Islet of Langerhans (tissue), 1 donor: ENCODE results near the gene ICOSLG.
"Not testable (repeated sequence)": the region's sequence is repeated elsewhere in the genome, so short reads cannot be mapped to it uniquely, and the experiment has no call there.

ENCODE experiments used
- FAIRE-seq: peaks from one replicate; lab custom pipeline; 2011; peaks lifted over from hg19 to GRCh38; lab: Jason Lieb, UNC

The ICOSLG gene

DNA sequence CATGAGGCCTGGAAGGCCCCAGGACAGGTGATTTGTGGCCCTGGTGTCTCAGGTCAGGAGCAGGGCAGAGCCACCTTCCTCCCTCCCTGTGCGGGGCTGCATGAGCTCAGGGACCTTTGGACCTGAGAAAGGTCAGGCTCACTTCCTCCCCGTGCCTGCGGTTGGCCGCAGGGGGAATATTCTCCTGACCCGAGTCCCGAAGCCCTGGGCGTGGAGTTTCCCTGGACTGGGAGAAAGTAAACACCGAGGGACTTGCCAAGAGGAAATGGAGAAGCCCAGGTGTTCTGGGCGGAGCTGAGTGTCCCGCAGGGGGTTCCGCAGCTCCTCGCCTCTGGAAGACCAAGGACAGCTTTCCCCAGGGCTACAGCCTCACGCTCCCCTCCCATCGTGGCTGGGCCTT lies 64.6 kb downstream of the ICOSLG start:
- FAIRE-seq, result not testable (repeated sequence)

DNA sequence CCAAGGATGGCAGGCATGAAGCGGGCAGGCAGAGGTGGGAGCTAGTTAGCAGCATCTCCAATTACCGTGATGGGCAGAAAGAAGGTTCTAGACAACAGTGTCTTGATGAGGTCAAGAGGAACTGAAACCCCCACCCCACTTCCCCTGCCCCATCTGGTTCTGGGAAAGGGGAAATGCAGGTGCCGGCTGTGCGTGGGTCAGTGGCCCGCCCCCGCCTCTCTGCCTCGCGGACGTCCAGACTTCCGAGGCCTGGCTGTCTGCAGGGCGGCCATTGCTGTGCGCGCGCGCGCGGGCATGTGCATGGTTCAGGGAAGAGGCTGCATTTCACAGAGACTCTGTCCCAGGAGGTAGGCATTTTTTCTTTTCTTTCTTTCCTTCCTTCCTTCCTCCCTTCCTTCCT lies 65.6 kb downstream of the ICOSLG start:
- FAIRE-seq, result not testable (repeated sequence)
